SK-N-MC (cell line): ENCODE results near the gene NES.

ENCODE experiments used
- DNase-seq: peaks from one replicate; pipeline ENCODE4 v3.0.0-alpha.2; 2011; ENCODE audit warnings: low read depth, low spot score
- H3K27ac ChIP-seq: fragments of 200-600 bp; sonication (generic); 2 replicates; pipeline ENCODE4 v1.5.1; 2016; ENCODE audit warnings: mixed run types
- H3K36me3 ChIP-seq: fragments of 200-600 bp; sonication (generic); 2 replicates; pipeline ENCODE4 v1.6.1; 2017; ENCODE audit warnings: antibody characterized with exemption, low read length, mixed read lengths; ENCODE audit not compliant: insufficient read depth
- H3K4me3 ChIP-seq: fragments of 200-600 bp; sonication (generic); 2 replicates; pipeline ENCODE4 v1.5.1; 2016
- H3K9ac ChIP-seq: fragments of 200-600 bp; sonication (generic); 2 replicates; pipeline ENCODE4 v1.8.0; 2017; ENCODE audit warnings: mixed run types, mixed read lengths; ENCODE audit not compliant: insufficient read length
- H3K9me3 ChIP-seq: fragments of 200-600 bp; sonication (generic); 2 replicates; pipeline ENCODE4 v1.6.1; 2017; ENCODE audit warnings: low read depth, mild to moderate bottlenecking, antibody characterized with exemption, low read length, moderate library complexity, mixed read lengths
- EZH2 ChIP-seq: fragments of 200-600 bp; sonication (generic); IDR thresholded peaks from one replicate; pipeline ENCODE4 v1.6.1; 2017; ENCODE audit warnings: antibody characterized with exemption
- FOXP2 ChIP-seq: optimal IDR thresholded peaks from 2 replicates; pipeline ENCODE3; 2011; ENCODE audit warnings: mild to moderate bottlenecking, moderate library complexity; ENCODE audit not compliant: insufficient read depth; ENCODE audit errors: extremely low read length, control extremely low read depth
- POLR2AphosphoS5 ChIP-seq: IDR thresholded peaks from 2 replicates; pipeline ENCODE4 v1.6.1; 2012; ENCODE audit warnings: mild to moderate bottlenecking, low read depth, low read length, borderline replicate concordance

Gene NES

DNA sequence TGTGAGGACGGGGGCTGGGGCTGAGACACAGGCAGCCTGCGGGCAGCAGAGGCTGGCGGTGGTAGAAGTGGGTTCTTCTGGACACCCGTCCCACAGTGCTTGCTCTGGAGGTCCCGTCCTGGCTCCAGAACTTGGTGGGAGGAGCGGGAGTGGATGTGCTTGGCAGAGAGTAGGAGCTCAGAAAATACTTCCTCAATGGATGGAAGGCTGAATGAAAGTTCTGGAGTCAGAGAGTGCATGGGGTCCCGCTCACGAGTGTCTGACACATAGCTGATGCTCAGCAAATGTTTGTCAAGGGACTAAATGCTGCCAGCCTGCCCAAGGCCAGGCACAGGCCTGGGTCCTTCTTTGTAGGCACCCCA, 13.4 kb upstream of the NES start:
- no peak for TF ChIP-seq EZH2
- TF ChIP-seq FOXP2: no peak
- no peak for TF ChIP-seq POLR2AphosphoS5
- Histone ChIP-seq H3K9ac (no peak overlapping the region), H3K27ac (no peak overlapping the region), H3K36me3 (no peaks in the 10 kb centered on the region), H3K9me3 (no peaks in the 10 kb centered on the region), H3K4me3 (no peak overlapping the region)
- DNase-seq: no peak

DNA sequence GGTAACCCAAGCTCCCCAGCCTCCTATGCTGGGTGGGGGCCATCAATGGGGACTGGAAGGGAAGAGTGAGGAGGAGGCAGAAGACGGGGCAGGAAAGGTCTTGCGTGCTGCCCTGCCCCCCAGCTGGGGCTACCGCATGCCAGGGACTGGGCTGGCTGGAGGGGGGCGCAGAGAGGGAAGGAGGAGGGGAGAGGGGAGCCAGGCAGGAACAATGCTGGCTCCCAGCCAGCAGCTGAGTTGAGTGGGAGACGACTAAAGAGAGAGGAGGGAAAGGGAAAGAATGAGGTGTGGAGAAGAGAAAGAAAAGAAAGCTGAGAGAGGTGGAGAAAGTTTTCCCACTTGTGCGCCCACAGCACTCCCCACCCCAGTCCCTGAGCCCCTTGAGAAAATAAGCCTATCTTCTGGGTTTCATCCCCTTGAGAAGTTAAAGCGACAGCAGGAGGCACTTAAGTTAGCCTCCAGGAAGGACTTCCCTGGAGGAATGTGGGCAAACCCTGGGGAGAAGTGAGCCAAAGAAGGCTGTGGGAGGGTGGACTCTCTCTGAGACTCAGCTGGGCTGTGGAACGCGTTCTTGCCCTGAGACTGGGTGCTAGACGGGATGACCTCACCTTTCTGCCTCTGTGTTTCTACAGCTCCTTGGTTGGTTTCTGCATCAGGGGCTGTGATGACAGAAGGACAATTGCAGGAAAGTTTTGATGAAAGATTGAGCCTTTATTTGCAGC, 12.9 kb upstream of the NES start:
- H3K9me3 ChIP-seq: no peaks in the 10 kb centered on the region
- DNase-seq: no peak
- H3K9ac ChIP-seq: no peak overlapping the region
- H3K36me3 ChIP-seq: no peaks in the 10 kb centered on the region
- H3K4me3 ChIP-seq: peak overlapping the region; percentile 71
- no peak overlapping the region for H3K27ac ChIP-seq
- TF ChIP-seq EZH2 (no peak), POLR2AphosphoS5 (no peak), FOXP2 (no peak)

DNA sequence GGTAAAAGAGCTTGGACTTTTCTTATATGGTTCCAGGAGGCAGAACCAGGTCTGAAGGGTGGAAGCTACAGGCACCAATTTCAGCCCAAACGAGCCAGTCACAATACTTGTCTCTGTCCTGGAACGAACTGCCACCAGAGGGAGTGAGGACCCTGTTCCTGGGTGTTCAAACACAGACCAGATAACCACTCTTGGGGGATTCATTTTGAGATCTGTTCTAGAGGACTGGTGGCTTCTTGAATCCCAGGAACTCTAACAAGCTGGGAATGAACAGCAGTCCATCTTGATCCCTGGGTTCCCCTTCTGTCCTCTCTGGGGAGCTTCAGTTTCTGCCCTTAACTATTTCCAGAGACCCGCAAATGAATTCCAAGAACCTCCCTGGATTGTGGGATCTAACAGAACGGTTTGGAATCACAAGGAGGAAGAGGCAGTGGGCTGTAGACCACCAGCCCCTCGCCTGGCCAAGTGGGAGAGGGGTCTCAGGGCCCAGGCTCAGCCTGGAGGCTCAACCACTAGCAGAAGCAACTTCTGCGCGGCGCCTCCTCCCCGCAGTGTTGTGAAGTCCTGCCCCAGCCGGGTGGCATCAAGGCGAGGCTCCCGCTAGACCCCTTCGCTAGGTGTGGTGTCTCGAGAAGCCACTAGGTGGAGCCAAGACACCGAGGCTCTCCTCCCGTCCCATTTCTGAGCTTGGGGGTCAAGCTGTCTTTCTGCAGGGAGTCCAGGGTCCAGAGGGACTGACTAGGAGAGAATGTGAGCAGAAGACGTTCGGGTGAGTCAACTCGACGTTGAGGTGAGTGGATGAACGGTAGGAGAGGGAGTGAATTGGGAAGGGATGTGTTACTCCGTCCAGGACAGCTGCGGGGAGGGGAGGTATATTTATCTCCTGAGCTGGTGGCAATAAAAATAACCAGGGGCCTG, 12.1 kb upstream of the NES start:
- H3K9ac ChIP-seq: no peak overlapping the region
- peak; percentile 34 for DNase-seq
- peak overlapping the region; percentile 71 for H3K4me3 ChIP-seq
- H3K9me3 ChIP-seq: no peaks in the 10 kb centered on the region
- H3K36me3 ChIP-seq: no peaks in the 10 kb centered on the region
- no peak overlapping the region for H3K27ac ChIP-seq
- TF ChIP-seq EZH2 (no peak), POLR2AphosphoS5 (no peak), FOXP2 (no peak)

DNA sequence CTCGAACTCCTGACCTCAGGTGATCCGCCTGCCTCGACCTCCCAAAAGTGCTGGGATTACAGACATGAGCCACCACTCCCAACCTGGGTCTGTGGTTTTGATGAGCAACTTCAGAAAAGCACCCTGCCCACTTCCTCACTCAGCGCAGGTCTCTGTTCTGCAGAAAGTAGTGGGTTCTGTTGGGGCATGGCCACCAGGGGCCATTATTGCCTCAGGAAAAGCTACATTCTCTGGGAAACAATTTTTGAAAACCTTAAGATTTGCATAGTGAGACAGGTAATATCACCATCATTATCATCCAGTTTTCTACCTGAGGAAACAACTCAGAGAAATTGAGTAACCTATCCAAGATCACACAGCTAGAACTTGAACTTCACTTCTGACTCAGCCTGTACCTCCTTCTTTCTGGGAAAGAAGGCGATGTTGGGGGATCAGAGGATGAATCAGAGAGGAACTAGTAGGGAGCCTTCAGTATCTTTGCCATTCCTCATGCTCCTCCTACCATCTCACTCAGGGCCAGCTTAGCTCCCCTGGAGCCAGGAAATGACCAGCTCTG, 7.1 kb upstream of the NES start:
- DNase-seq: no peak
- Histone ChIP-seq H3K4me3 (no peak overlapping the region), H3K36me3 (no peaks in the 10 kb centered on the region), H3K9me3 (no peaks in the 10 kb centered on the region), H3K9ac (no peak overlapping the region), H3K27ac (no peak overlapping the region)
- no peak for TF ChIP-seq EZH2
- no peak for TF ChIP-seq FOXP2
- no peak for TF ChIP-seq POLR2AphosphoS5

DNA sequence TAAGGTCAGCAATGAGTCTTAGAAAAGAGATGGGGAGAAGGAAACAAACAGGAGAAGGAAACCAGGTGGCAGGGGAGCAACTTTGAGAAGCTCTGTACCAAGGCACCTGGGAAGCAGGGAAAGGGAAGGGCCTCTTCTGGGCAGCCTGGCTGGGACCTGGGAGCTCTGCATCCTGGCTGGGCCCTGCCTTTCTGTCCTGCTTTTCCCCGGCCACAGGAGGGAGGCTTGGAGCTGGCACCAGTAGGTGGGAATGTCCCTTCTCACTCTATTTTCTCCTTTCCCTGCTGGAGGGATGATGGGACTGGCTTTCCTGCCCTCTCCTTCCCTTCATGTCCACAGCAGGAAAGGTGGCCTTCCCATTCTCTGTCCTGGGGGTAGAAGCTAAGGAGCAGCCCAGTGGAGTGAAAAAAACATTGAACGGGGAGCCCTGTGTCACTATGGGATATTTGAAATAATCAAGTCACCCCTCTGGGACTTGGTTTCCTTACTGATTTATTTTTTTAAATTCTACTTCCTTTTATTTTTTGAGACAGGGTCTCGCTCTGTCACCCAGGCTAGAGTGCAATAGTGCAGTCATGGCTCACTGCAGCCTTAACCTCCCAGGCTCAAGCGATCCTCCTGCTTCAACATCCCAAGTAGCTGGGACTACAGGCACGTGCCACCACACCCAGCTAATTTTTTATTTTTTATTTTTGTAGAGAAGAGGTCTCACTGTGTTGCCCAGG, 5.1 kb upstream of the NES start:
- no peak overlapping the region for H3K27ac ChIP-seq

DNA sequence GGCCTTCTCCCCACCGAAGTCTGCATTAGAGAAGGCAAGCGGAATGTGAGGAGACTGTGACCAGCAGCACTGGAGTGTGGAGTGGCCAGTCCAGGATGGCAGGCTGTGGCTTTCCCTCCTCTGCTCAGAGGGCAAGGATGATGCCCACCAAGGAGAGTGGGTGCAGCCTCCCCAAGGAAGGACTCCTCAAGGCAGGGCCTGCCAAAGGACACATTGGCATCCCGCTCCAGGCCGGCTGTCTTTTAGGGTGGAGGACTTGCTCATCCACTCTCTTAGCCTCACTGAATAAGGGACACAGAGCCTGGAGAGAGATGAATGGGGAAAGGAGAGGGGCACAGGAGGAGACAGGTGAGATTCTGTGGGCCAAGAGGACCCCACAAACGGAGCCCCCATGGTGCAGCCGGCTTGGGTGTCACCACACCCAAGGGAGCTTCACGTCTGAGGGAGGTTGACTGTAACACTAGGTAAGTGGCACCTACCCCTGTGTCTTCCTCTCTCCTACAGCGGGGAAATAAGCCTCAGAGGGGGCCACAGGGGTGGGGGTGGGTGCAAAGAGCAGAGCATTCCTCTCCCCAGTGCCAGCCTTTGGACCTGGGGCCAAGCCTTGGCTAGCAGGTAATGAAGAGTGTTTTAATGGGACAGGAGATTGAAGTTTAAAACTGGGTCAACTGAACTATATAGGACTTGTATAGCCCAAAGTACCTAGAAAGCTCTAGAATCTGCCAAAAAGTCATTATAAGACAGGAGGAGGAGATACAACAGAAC, 4.2 kb upstream of the NES start:
- Histone ChIP-seq H3K27ac (no peak overlapping the region), H3K9ac (no peak overlapping the region), H3K36me3 (no peaks in the 10 kb centered on the region), H3K9me3 (no peaks in the 10 kb centered on the region), H3K4me3 (no peak overlapping the region)
- DNase-seq: no peak
- TF ChIP-seq FOXP2: no peak
- TF ChIP-seq POLR2AphosphoS5: no peak
- TF ChIP-seq EZH2: no peak

More for the DNA sequence above, 5.1 kb upstream of the NES start:
- DNase-seq: no peak
- H3K4me3 ChIP-seq: no peak overlapping the region
- no peak overlapping the region for H3K9ac ChIP-seq
- no peak for TF ChIP-seq POLR2AphosphoS5
- H3K9me3 ChIP-seq: no peaks in the 10 kb centered on the region
- no peaks in the 10 kb centered on the region for H3K36me3 ChIP-seq

DNA sequence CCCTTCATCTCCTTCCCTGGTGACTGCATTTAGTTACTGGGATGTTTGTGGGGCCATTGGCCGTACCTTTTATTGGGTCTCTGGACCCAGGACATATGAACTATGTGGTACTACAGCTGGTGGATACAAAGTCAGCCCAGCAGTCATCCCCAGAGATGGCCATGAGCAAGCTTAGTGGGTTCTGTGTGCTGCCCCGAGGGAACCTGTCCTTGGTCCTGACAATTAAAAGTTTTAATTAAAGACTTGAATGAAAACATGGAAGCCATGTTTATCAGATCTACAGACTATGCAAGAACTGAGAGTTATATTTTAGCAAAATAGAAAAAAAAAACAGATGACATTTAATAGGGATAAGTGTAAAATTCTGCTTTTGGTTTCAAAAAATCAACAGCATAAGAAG, 2.8 kb upstream of the NES start:
- Histone ChIP-seq H3K36me3 (no peaks in the 10 kb centered on the region), H3K4me3 (no peak overlapping the region), H3K9me3 (no peaks in the 10 kb centered on the region), H3K27ac (no peak overlapping the region), H3K9ac (no peak overlapping the region)
- no peak for DNase-seq
- no peak for TF ChIP-seq FOXP2
- no peak for TF ChIP-seq EZH2
- no peak for TF ChIP-seq POLR2AphosphoS5
